Activated naive CD4-positive, alpha-beta T cell treated with anti-CD3 and anti-CD28 coated beads, Interleukin-2, amount 50 U/mL, for 72 hours (primary cell): ENCODE measurements around the gene SMYD3. TPM values are rescaled to one million over a fixed set of nuclear protein-coding genes. Genes with fewer than 3 reads are reported as not detected.

Experiments
- ATAC-seq, 2 donors: fragments of 150-1000 bp; cut with Tn5 transposase; 2 replicates each; pipeline ENCODE4 v1.10.0; 2021; ENCODE audit warnings: mild to moderate bottlenecking in 2 of 2, moderate library complexity in 2 of 2
- DNase-seq, 2 donors: peaks; one replicate each; pipeline ENCODE4 v3.0.0; 2021 to 2022; ENCODE audit warnings: low spot score in 2 of 2
- H3K27ac Mint-ChIP-seq, 2 donors: one replicate each; pipeline ENCODE4 v1.8.0; 2022; ENCODE audit warnings: mild to moderate bottlenecking in 2 of 2, mixed read lengths in 2 of 2
- H3K36me3 Mint-ChIP-seq, 2 donors: one replicate each; pipeline ENCODE4 v1.8.0; 2022; ENCODE audit warnings: mixed read lengths in 2 of 2
- H3K9me3 Mint-ChIP-seq, 2 donors: one replicate each; pipeline ENCODE4 v1.8.0; 2022; ENCODE audit warnings: mixed read lengths in 2 of 2
- total RNA-seq, 2 donors: library from RNA; stranded (reverse); gene quantifications; one replicate each; pipeline ENCODE4 v1.2.3, GENCODE V29; 2022

The SMYD3 gene
- total RNA-seq, 2 donors from 2014 or later = 18.5 to 30.1 TPM

DNA sequence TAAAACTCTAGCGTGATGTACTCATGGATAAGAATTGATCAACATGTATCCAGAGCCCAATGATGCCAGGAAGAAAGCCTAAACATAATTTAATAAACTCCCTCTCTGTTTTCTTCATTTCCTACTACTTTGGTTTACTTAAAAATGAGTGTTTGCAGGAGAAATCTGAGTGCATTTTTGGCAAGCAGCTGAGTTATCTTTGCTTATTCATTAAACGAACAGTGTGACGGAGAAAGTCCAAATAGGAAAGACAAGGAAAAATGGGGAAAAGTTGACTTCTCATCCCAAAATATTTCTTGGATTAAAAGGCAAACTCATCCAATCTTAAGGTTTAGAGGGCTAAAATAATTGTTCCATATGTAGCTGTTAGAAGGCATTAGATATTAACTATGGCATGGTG, 496.7 kb downstream of the SMYD3 start:
- DNase-seq = no peak
- Mint-ChIP-seq H3K27ac (no peak overlapping the region), H3K36me3 (no peaks in the 10 kb centered on the region), H3K9me3 (no peaks in the 10 kb centered on the region)
- no peak for ATAC-seq

DNA sequence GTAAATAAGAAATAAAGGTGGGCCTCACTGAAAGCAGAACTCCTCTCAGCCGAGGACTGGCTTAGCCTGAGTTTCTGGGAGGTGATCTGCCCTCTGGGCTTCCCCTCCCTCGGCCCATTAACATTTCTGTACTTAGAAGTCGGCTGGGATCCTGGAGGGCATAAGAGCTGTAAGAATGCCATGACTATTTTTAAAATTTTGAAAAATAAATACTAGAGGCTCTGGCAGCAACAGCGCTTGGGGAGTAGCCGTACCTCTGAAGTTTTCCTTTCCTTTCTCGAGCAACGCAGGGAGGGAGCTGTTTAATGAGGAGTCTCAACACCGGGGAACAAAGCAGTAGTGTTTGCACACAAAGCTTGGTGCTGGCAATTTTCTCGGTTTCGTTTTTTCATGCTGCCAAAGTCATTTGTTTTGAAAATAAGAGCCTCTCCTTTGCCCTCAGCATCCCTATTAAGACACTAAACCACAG, 498.7 kb downstream of the SMYD3 start:
- ATAC-seq (no peak), DNase-seq (no peak)
- no peak overlapping the region for H3K27ac Mint-ChIP-seq
- no peaks in the 10 kb centered on the region for H3K9me3 Mint-ChIP-seq
- H3K36me3 Mint-ChIP-seq = no peaks in the 10 kb centered on the region

GRCh38 chr1:246005067-246005466, 502.0 kb downstream of the SMYD3 start:
- no peak overlapping the region for H3K27ac Mint-ChIP-seq
- no peaks in the 10 kb centered on the region for H3K36me3 Mint-ChIP-seq
- ATAC-seq (no peak), DNase-seq (no peak)
- no peaks in the 10 kb centered on the region for H3K9me3 Mint-ChIP-seq

- ATAC-seq (no peak), DNase-seq (no peak)
- Mint-ChIP-seq H3K27ac (no peak overlapping the region), H3K36me3 (no peaks in the 10 kb centered on the region), H3K9me3 (no peaks in the 10 kb centered on the region)
These were observed 502.8 kb downstream of the SMYD3 start for GRCh38 chr1:246004301-246004700.

DNA sequence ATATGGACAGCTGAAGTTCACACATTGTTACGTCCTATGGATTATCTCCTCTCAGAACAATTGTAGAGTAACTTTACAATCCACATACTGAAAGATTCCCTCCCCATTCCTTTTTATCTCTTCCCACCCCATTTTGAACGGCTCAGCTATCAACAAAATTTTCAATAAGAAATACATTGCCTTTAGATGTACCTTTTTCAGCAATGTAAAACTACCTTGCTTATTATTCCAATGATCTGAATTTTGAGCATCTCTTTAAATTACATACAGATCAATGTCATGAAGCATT, 503.7 kb downstream of the SMYD3 start:
- ATAC-seq = no peak
- Mint-ChIP-seq H3K36me3 (no peaks in the 10 kb centered on the region), H3K27ac (no peak overlapping the region), H3K9me3 (no peaks in the 10 kb centered on the region)
- no peak for DNase-seq

GRCh38 chr1:246002725-246003441, 504.2 kb downstream of the SMYD3 start:
- peak; percentile 59 to 79 for ATAC-seq
- DNase-seq = peak; percentile 59 to 80
- Mint-ChIP-seq H3K9me3 (no peaks in the 10 kb centered on the region), H3K36me3 (no peaks in the 10 kb centered on the region), H3K27ac (no peak overlapping the region)

- DNase-seq (no peak), ATAC-seq (no peak)
- Mint-ChIP-seq H3K36me3 (no peaks in the 10 kb centered on the region), H3K27ac (peak overlapping the region in 1 of 2 donors; percentile 3), H3K9me3 (no peaks in the 10 kb centered on the region)
These were observed 505.2 kb downstream of the SMYD3 start for GRCh38 chr1:246001837-246002230.

- no peak for DNase-seq
- no peaks in the 10 kb centered on the region for H3K36me3 Mint-ChIP-seq
- H3K27ac Mint-ChIP-seq = peak overlapping the region in 1 of 2 donors; percentile 3
- H3K9me3 Mint-ChIP-seq = no peaks in the 10 kb centered on the region
- no peak for ATAC-seq
These were observed 505.8 kb downstream of the SMYD3 start for GRCh38 chr1:246001142-246001836.

- ATAC-seq (no peak), DNase-seq (no peak)
- peak overlapping the region in 1 of 2 donors; percentile 3 for H3K27ac Mint-ChIP-seq
- no peaks in the 10 kb centered on the region for H3K9me3 Mint-ChIP-seq
- H3K36me3 Mint-ChIP-seq = no peaks in the 10 kb centered on the region
These were observed 506.5 kb downstream of the SMYD3 start for GRCh38 chr1:246000638-246001015.

DNA sequence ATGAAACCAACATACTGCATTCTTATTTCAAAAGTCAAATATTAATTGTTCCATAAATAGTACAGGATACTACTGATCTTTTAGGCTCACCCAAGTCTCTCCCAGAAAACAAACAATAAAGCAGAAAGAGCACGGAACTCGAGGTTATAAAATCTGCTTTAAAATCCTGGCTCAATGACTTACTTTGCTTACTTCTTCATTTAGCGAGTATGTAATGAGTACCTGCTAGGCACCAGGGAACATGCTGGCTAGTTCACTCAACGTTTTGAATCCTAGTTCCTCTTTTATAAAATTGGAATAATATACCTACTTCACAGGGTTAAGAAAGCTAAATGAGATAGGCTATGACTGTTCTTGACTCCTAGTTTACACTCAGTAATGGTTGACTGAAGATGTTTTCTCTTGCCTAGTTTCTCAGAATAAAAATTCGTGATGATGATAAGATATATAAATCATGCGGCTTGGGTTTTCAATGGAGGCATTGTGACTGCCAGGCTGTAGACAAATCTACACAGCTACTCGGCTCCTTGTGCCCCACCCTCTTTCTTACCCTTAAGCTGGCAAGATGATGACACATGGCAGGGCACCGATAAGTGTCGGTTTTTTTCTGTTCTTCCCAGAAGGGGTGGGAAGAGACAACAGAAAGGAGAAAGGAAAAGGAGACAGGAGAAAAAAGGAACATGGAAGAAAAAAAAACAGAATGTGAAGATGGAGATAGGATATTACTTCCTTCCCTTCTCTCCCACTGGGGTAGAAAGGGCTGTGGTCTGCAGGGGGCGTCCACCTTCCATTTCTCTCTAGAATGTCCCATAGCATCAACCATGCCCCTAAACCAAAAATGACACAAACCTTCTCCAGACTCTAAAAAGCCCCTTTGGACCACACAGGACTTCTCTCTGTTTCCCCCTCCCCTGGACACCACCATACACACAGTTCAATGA, 507.1 kb downstream of the SMYD3 start:
- Mint-ChIP-seq H3K27ac (peak overlapping the region in 1 of 2 donors; percentile 3), H3K36me3 (no peaks in the 10 kb centered on the region), H3K9me3 (no peaks in the 10 kb centered on the region)
- DNase-seq (no peak), ATAC-seq (no peak)

- H3K36me3 Mint-ChIP-seq = no peaks in the 10 kb centered on the region
- DNase-seq = no peak
- no peak for ATAC-seq
- H3K27ac Mint-ChIP-seq = peak overlapping the region in 1 of 2 donors; percentile 24
- H3K9me3 Mint-ChIP-seq = no peaks in the 10 kb centered on the region
These were observed 509.4 kb downstream of the SMYD3 start for GRCh38 chr1:245997471-245998258.

DNA sequence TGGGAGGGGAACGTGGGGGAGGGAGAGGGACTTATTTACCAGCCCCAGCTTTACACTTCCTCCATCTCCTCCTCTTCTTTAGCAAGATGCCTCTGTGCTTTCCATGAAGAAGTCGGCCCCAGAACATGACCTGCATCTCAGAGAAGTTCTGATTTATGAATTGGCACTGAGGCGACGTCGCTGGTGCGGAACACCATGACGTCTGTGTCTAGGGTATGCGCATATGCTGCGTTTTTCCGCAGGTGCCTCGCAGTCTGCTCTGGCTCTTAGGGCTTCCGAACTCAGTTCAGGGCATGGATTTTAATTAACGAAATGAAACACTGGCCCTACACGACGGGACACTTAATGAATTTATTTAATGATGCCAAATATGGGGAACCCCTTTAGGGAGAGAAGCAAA, 510.3 kb downstream of the SMYD3 start:
- DNase-seq (no peak), ATAC-seq (no peak)
- Mint-ChIP-seq H3K9me3 (no peaks in the 10 kb centered on the region), H3K36me3 (no peaks in the 10 kb centered on the region), H3K27ac (no peak overlapping the region)

GRCh38 chr1:245995474-245995873, 511.6 kb downstream of the SMYD3 start:
- H3K27ac Mint-ChIP-seq = no peak overlapping the region
- no peaks in the 10 kb centered on the region for H3K36me3 Mint-ChIP-seq
- no peaks in the 10 kb centered on the region for H3K9me3 Mint-ChIP-seq
- ATAC-seq (no peak), DNase-seq (no peak)

- Mint-ChIP-seq H3K36me3 (no peaks in the 10 kb centered on the region), H3K27ac (no peak overlapping the region), H3K9me3 (no peaks in the 10 kb centered on the region)
- no peak for ATAC-seq
- no peak for DNase-seq
These were observed 515.8 kb downstream of the SMYD3 start for GRCh38 chr1:245991266-245991665.

DNA sequence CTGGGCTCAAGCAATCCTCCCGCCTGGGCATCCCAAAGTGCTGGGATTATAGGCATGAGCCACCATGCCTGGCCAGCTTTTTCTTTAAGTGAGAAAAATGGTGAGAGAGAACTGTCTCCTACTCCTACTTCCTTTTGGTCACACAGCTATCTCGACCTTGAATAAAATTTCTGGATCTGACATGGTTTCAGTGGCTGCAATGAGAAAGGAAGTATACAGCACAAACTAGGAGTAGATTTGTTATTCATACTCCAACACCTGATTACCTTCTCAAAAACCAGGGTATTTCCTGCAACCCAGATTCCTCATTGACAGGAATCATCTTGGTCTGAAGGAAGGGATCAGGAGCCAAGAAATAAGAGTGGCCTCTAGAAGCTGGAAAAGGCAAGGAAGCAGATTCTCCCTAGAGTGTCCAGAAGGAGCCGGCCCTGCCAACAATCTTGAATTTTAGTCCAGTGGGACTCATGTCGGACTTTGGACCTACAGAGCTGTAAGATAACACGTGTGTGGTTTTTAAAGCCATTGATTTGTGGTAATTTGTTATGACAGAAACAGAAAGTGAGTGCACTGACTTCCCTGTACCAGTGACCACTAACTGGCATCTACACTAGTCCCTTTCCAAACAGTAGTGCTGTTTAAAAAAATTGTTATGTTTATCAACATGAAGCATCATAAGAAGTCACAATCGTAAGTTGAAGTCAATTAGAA, 516.6 kb downstream of the SMYD3 start:
- DNase-seq (no peak), ATAC-seq (no peak)
- Mint-ChIP-seq H3K27ac (no peak overlapping the region), H3K9me3 (no peaks in the 10 kb centered on the region), H3K36me3 (no peaks in the 10 kb centered on the region)
